ENCODE results near the gene RBM19.

The RBM19 gene

GRCh38 chr12:113788020-113788856 lies 177.9 kb downstream of the RBM19 start:
- TF ChIP-seq EZH2 (optimal IDR thresholded peaks at IDR 0.05; ENCODE audit: low read depth, low read length) (no peak), EZH2phosphoT487 (IDR thresholded peaks at IDR 0.05; ENCODE audit: low read length) (no peak), CTCF (IDR thresholded peaks at IDR 0.05; ENCODE audit: low read length) (no peak)
- H3K36me3 ChIP-seq (replicated peaks; ENCODE audit: insufficient read depth, low read length) = no peaks in the 10 kb centered on the region
- H3F3A ChIP-seq (ENCODE audit: insufficient read depth, low read length) = no peaks in the 10 kb centered on the region
- DNase-seq = no peak
- H3K4me2 ChIP-seq (ENCODE audit: low read depth, low read length) = no peak overlapping the region
- no peaks in the 10 kb centered on the region for H3K9me2 ChIP-seq (replicated peaks; ENCODE audit: insufficient read depth, low read length)
- no peaks in the 10 kb centered on the region for H3K79me2 ChIP-seq (ENCODE audit: low read length)
- no peaks in the 10 kb centered on the region for H4K20me1 ChIP-seq (ENCODE audit: insufficient read depth, low read length)
- no peaks in the 10 kb centered on the region for H3K9me3 ChIP-seq (replicated peaks; ENCODE audit: insufficient read depth, low read length)
- no peak overlapping the region for H3K4me3 ChIP-seq (ENCODE audit: low read length)
- no peaks in the 10 kb centered on the region for H3K4me1 ChIP-seq (ENCODE audit: low read length)
- no peaks in the 10 kb centered on the region for H3K27me3 ChIP-seq (replicated peaks; ENCODE audit: insufficient read depth, low read length)
- no peak overlapping the region for H3K27ac ChIP-seq (ENCODE audit: low read length)
- no peak overlapping the region for H2AFZ ChIP-seq (ENCODE audit: low read length)
- H3K9ac ChIP-seq (ENCODE audit: low read length) = no peak overlapping the region

GRCh38 chr12:113786107-113786506 lies 180.0 kb downstream of the RBM19 start:
- Histone ChIP-seq H3K79me2 (ENCODE audit: low read length) (no peaks in the 10 kb centered on the region), H3K9ac (ENCODE audit: low read length) (no peak overlapping the region), H3K4me3 (ENCODE audit: low read length) (no peak overlapping the region), H3K27ac (ENCODE audit: low read length) (no peak overlapping the region), H3K9me2 (replicated peaks; ENCODE audit: insufficient read depth, low read length) (no peaks in the 10 kb centered on the region), H3K4me2 (ENCODE audit: low read depth, low read length) (no peak overlapping the region), H2AFZ (ENCODE audit: low read length) (no peak overlapping the region), H3F3A (ENCODE audit: insufficient read depth, low read length) (no peaks in the 10 kb centered on the region), H3K36me3 (replicated peaks; ENCODE audit: insufficient read depth, low read length) (no peaks in the 10 kb centered on the region), H3K9me3 (replicated peaks; ENCODE audit: insufficient read depth, low read length) (no peaks in the 10 kb centered on the region), H3K4me1 (ENCODE audit: low read length) (no peaks in the 10 kb centered on the region), H4K20me1 (ENCODE audit: insufficient read depth, low read length) (no peaks in the 10 kb centered on the region), H3K27me3 (replicated peaks; ENCODE audit: insufficient read depth, low read length) (no peaks in the 10 kb centered on the region)
- DNase-seq = no peak
- TF ChIP-seq CTCF (IDR thresholded peaks at IDR 0.05; ENCODE audit: low read length) (no peak), EZH2phosphoT487 (IDR thresholded peaks at IDR 0.05; ENCODE audit: low read length) (no peak), EZH2 (optimal IDR thresholded peaks at IDR 0.05; ENCODE audit: low read depth, low read length) (no peak)

GRCh38 chr12:113783811-113784210 lies 182.3 kb downstream of the RBM19 start:
- no peaks in the 10 kb centered on the region for H3K79me2 ChIP-seq (ENCODE audit: low read length)
- no peaks in the 10 kb centered on the region for H3K36me3 ChIP-seq (replicated peaks; ENCODE audit: insufficient read depth, low read length)
- no peak for DNase-seq
- no peaks in the 10 kb centered on the region for H3K9me3 ChIP-seq (replicated peaks; ENCODE audit: insufficient read depth, low read length)
- H4K20me1 ChIP-seq (ENCODE audit: insufficient read depth, low read length) = no peaks in the 10 kb centered on the region
- no peaks in the 10 kb centered on the region for H3F3A ChIP-seq (ENCODE audit: insufficient read depth, low read length)
- H3K27ac ChIP-seq (ENCODE audit: low read length) = no peak overlapping the region
- no peak overlapping the region for H2AFZ ChIP-seq (ENCODE audit: low read length)
- no peaks in the 10 kb centered on the region for H3K4me1 ChIP-seq (ENCODE audit: low read length)
- no peak overlapping the region for H3K9ac ChIP-seq (ENCODE audit: low read length)
- TF ChIP-seq EZH2phosphoT487 (IDR thresholded peaks at IDR 0.05; ENCODE audit: low read length) = no peak
- no peak for TF ChIP-seq CTCF (IDR thresholded peaks at IDR 0.05; ENCODE audit: low read length)
- TF ChIP-seq EZH2 (optimal IDR thresholded peaks at IDR 0.05; ENCODE audit: low read depth, low read length) = no peak
- no peak overlapping the region for H3K4me3 ChIP-seq (ENCODE audit: low read length)
- no peak overlapping the region for H3K4me2 ChIP-seq (ENCODE audit: low read depth, low read length)
- no peaks in the 10 kb centered on the region for H3K27me3 ChIP-seq (replicated peaks; ENCODE audit: insufficient read depth, low read length)
- no peaks in the 10 kb centered on the region for H3K9me2 ChIP-seq (replicated peaks; ENCODE audit: insufficient read depth, low read length)
